Cardiac fibroblast (primary cell): ENCODE results near the gene NUP98.

Experiments used
- DNase-seq, 2 donors: peaks; one replicate each; pipeline versions ENCODE4 v3.0.0 to v3.0.0-alpha.2; 2010; ENCODE audit warnings: low read depth in 2 of 2
- H3K4me3 ChIP-seq, 2 donors: replicated peaks in 1 of 2; 1 replicate in 1 of 2; 2 replicates in 1 of 2; pipeline ENCODE4 v1.5.1; 2011; ENCODE audit warnings: low read depth in 2 of 2, low read length in 2 of 2, mild to moderate bottlenecking in 2 of 2, moderate library complexity in 1 of 2
- CTCF ChIP-seq: IDR thresholded peaks from one replicate; pipeline ENCODE4 v1.5.1; 2011; ENCODE audit warnings: low read depth, mild to moderate bottlenecking, low read length, inconsistent platforms

Gene NUP98

GRCh38 chr11:3786781-3787428, 10.4 kb downstream of the NUP98 start:
- H3K4me3 ChIP-seq = no peak overlapping the region
- no peak for TF ChIP-seq CTCF
- DNase-seq = peak; percentile 30 to 31

GRCh38 chr11:3783611-3784010, 13.7 kb downstream of the NUP98 start:
- H3K4me3 ChIP-seq = no peak overlapping the region
- no peak for TF ChIP-seq CTCF
- no peak for DNase-seq

- DNase-seq = no peak
- TF ChIP-seq CTCF = no peak
- no peak overlapping the region for H3K4me3 ChIP-seq
These were observed 14.4 kb downstream of the NUP98 start for GRCh38 chr11:3782963-3783362.

- no peak overlapping the region for H3K4me3 ChIP-seq
- TF ChIP-seq CTCF = no peak
- DNase-seq = peak; percentile 13 to 66
These were observed 15.9 kb downstream of the NUP98 start for GRCh38 chr11:3781423-3781822.

- peak in 1 of 2 donors; percentile 35 for DNase-seq
- H3K4me3 ChIP-seq = no peak overlapping the region
- no peak for TF ChIP-seq CTCF
These were observed 21.5 kb downstream of the NUP98 start for GRCh38 chr11:3775736-3776406.

- DNase-seq = no peak
- no peak overlapping the region for H3K4me3 ChIP-seq
- TF ChIP-seq CTCF = no peak
These were observed 24.2 kb downstream of the NUP98 start for GRCh38 chr11:3773180-3773579.
